Thymus (tissue), 11 donors: Measurements from ENCODE around the gene TOMM20. TPM values are rescaled to one million over a fixed set of nuclear protein-coding genes. Genes with fewer than 3 reads are reported as not detected.

Source experiments
- DNase-seq, 9 donors: peaks; one replicate each; pipeline ENCODE4 v3.0.0-alpha.2; 2013; ENCODE audit warnings: low spot score in 9 of 9, low read depth in 6 of 9, missing footprints in 1 of 9
- H3K27ac ChIP-seq, 2 donors: one replicate each; pipeline ENCODE4 v1.5.1; 2013; ENCODE audit warnings: control low read depth in 1 of 2, low read depth in 1 of 2, low read length in 1 of 2, mild to moderate bottlenecking in 1 of 2, moderate library complexity in 1 of 2
- H3K27me3 ChIP-seq, 2 donors: one replicate each; pipeline ENCODE4 v1.5.1; 2013; ENCODE audit warnings: low read length in 1 of 2; ENCODE audit not compliant: control insufficient read depth in 2 of 2, insufficient read depth in 1 of 2
- H3K36me3 ChIP-seq, 2 donors: one replicate each; pipeline ENCODE4 v1.5.1; 2013; ENCODE audit warnings: low read length in 1 of 2, mild to moderate bottlenecking in 1 of 2, moderate library complexity in 1 of 2; ENCODE audit not compliant: control insufficient read depth in 2 of 2, insufficient read depth in 2 of 2
- H3K4me1 ChIP-seq, 2 donors: one replicate each; pipeline ENCODE4 v1.5.1; 2013; ENCODE audit warnings: low read length in 2 of 2; ENCODE audit not compliant: control insufficient read depth in 2 of 2, insufficient read depth in 2 of 2
- H3K4me3 ChIP-seq, 2 donors: one replicate each; pipeline ENCODE4 v1.5.1; 2013; ENCODE audit warnings: low read length in 2 of 2, control low read depth in 1 of 2, mild to moderate bottlenecking in 1 of 2
- H3K9me3 ChIP-seq, 2 donors: one replicate each; pipeline ENCODE4 v1.5.1; 2013; ENCODE audit warnings: low read length in 1 of 2, mild to moderate bottlenecking in 1 of 2; ENCODE audit not compliant: control insufficient read depth in 2 of 2, insufficient read depth in 1 of 2
- WGBS: extraction: QIAGEN DNeasy Blood & Tissue Kit; methylation state at CpG from one replicate; pipeline ENCODE4 v1.1.7; 2013; 5-methylcytosine and 5-hydroxymethylcytosine counted together
- polyA plus RNA-seq: library from polyadenylated mRNA; stranded (reverse); fragments of 200-250 nt; gene quantifications from one replicate; pipeline ENCODE4 v1.2.3, GENCODE V29; 2013
- total RNA-seq: library from RNA; stranded (reverse); fragments of 120-200 nt; gene quantifications from one replicate; pipeline ENCODE4 v1.2.4, GENCODE V29; 2013
- donor health status: healthy.

Gene TOMM20
- total and polyA plus RNA-seq, 2 donors = 54.1 to 76.8 TPM

GRCh38 chr1:235069176-235069575 lies 59.5 kb downstream of the TOMM20 start:
- peaks cover 2 to 28% of the 10 kb centered on the region in 2 donors for H3K4me1 ChIP-seq
- H3K36me3 ChIP-seq = no peaks in the 10 kb centered on the region
- no peaks in the 10 kb centered on the region for H3K9me3 ChIP-seq
- 95% methylated on average over 5 of the region's 5 CpGs for WGBS
- no peak overlapping the region for H3K4me3 ChIP-seq
- H3K27ac ChIP-seq = peak overlapping the region in 1 of 2 donors; percentile 51
- no peak for DNase-seq
- H3K27me3 ChIP-seq = no peaks in the 10 kb centered on the region

DNA sequence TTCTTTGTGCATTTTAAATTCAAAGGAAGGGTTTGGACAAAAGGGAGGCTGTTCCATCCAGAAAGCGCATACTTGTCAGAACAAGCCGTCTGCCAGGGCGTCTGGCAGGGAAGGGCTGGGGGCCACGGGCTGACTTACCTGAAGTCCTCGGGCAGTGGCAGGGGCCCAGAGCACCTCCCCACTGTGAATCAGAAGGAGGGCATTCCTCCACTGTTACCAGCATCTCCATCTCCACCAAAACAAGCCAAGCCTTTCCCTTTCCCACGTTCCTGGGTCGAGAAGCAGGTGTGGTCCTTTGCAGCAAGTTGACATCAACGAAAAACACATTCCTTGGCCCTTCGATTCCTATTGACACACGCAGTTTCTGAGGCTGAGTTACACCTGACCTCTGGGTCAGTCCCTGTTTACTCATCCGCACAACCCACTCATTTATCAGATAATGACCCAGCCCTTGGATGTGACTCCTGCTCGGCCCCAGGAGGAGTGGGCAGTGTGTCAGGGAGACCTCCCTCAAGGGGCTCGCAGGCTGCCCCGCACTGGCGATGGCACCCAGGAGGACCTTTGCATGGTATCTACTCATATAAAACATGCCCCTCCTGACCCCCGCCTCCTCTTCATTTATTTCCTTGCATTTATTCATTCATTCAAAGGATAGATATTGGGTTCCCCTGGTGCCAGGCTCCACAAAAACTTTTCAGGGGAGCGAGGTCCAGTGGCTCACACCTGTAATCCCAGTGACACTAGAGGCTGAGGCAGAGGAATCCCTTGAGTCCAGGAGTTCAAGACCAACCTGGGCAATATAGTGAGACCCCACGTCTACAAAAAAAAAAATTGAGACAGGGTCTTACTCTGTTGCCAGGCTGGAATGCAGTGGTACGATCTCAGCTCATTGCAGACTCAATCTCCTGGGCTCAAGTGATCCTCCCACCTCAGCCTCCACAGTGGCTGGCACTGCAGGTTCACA lies 60.2 kb downstream of the TOMM20 start:
- Histone ChIP-seq H3K27ac (no peak overlapping the region), H3K4me1 (peaks cover 2 to 22% of the 10 kb centered on the region in 2 donors), H3K27me3 (no peaks in the 10 kb centered on the region), H3K4me3 (no peak overlapping the region), H3K9me3 (no peaks in the 10 kb centered on the region), H3K36me3 (no peaks in the 10 kb centered on the region)
- 96% methylated on average over 19 of the region's 19 CpGs for WGBS
- DNase-seq = no peak

- WGBS = 66% methylated on average over 12 of the region's 12 CpGs
- Histone ChIP-seq H3K4me1 (peaks cover 2 to 29% of the 10 kb centered on the region in 2 donors), H3K4me3 (no peak overlapping the region), H3K27me3 (no peaks in the 10 kb centered on the region), H3K9me3 (no peaks in the 10 kb centered on the region), H3K27ac (peak overlapping the region; percentile 43 to 64), H3K36me3 (no peaks in the 10 kb centered on the region)
- DNase-seq = no peak
Observed at GRCh38 chr1:235067396-235068157, 61.1 kb downstream of the TOMM20 start.

GRCh38 chr1:235063068-235063765 lies 65.4 kb downstream of the TOMM20 start:
- no peaks in the 10 kb centered on the region for H3K27me3 ChIP-seq
- peaks cover 2 to 19% of the 10 kb centered on the region in 2 donors for H3K4me1 ChIP-seq
- H3K4me3 ChIP-seq = no peak overlapping the region
- no peaks in the 10 kb centered on the region for H3K9me3 ChIP-seq
- no peak overlapping the region for H3K27ac ChIP-seq
- WGBS = 39% methylated on average over 9 of the region's 9 CpGs
- no peak for DNase-seq
- no peaks in the 10 kb centered on the region for H3K36me3 ChIP-seq

GRCh38 chr1:235060607-235061470 lies 67.8 kb downstream of the TOMM20 start:
- 87% methylated on average over 7 of the region's 7 CpGs for WGBS
- Histone ChIP-seq H3K27ac (peak overlapping the region in 1 of 2 donors; percentile 20), H3K36me3 (no peaks in the 10 kb centered on the region), H3K4me1 (peaks cover 0 to 11% of the 10 kb centered on the region in 2 donors), H3K27me3 (no peaks in the 10 kb centered on the region), H3K9me3 (no peaks in the 10 kb centered on the region), H3K4me3 (no peak overlapping the region)
- DNase-seq = no peak

Other genes starting within 250 kb of the TOMM20 start
- gene RBM34, start 32.4 kb upstream of the TOMM20 start, total RNA-seq = 95.1 TPM
- 168 TPM for gene RBM34, start 32.4 kb upstream of the TOMM20 start, polyA plus RNA-seq
- 36.9 TPM for gene ARID4B, start 199.3 kb upstream of the TOMM20 start, total RNA-seq
- 41.8 TPM for gene ARID4B, start 199.3 kb upstream of the TOMM20 start, polyA plus RNA-seq
- gene GGPS1, start 199.7 kb upstream of the TOMM20 start, total RNA-seq = 29.8 TPM
- 44.1 TPM for gene GGPS1, start 199.7 kb upstream of the TOMM20 start, polyA plus RNA-seq
- gene TBCE, start 238.6 kb upstream of the TOMM20 start, total RNA-seq = 33.7 TPM
- gene TBCE, start 238.6 kb upstream of the TOMM20 start, polyA plus RNA-seq = 34.0 TPM